Measurements from ENCODE around the gene SELENOH. TPM values are rescaled to one million over a fixed set of nuclear protein-coding genes. Genes with fewer than 3 reads are reported as not detected.
A peak's percentile ranks its signal among the peaks of the same experiment; 100 is the strongest.

SELENOH gene
- polyA plus RNA-seq, 1 donor (not counting 4 experiments of a cell fraction or from before 2014, with no cell fraction given) = 88.2 TPM

- Histone ChIP-seq H3K4me3 (ENCODE audit: control insufficient read depth in 2 of 3, extremely low read depth in 1 of 3, insufficient read depth in 2 of 3, low read depth in 1 of 3, low read length in 3 of 3) (no peak overlapping the region), H3K27ac (ENCODE audit: control insufficient read depth, insufficient read depth, low read length) (peak overlapping the region; percentile 42), H3K9me3 (ENCODE audit: control insufficient read depth, low read depth, low read length) (no peaks in the 10 kb centered on the region), H3K36me3 (ENCODE audit: control insufficient read depth in 2 of 2, extremely low read depth in 1 of 2, insufficient read depth in 2 of 2, low read length in 2 of 2) (no peaks in the 10 kb centered on the region), H3K4me2 (ENCODE audit: control insufficient read depth, extremely low read depth, insufficient read depth, low read depth, low read length) (no peak overlapping the region), H3K27me3 (ENCODE audit: control insufficient read depth, extremely low read depth, insufficient read depth, low read length) (no peaks in the 10 kb centered on the region), H4K20me1 (ENCODE audit: control insufficient read depth, extremely low read depth, insufficient read depth, low read length) (peaks cover 33% of the 10 kb centered on the region), H3K9ac (ENCODE audit: control insufficient read depth, extremely low read depth, insufficient read depth, low read length) (no peak overlapping the region), H3K4me1 (ENCODE audit: control insufficient read depth, extremely low read depth, insufficient read depth, low read length) (peaks cover 79% of the 10 kb centered on the region), H2AFZ (ENCODE audit: control insufficient read depth, low read length) (no peak overlapping the region), H3K9me1 (ENCODE audit: control insufficient read depth, extremely low read depth, insufficient read depth, low read length) (peaks cover 13% of the 10 kb centered on the region), H3K79me2 (ENCODE audit: control insufficient read depth, insufficient read depth, low read length) (peaks cover 93% of the 10 kb centered on the region)
- TF ChIP-seq, protein P1, sequence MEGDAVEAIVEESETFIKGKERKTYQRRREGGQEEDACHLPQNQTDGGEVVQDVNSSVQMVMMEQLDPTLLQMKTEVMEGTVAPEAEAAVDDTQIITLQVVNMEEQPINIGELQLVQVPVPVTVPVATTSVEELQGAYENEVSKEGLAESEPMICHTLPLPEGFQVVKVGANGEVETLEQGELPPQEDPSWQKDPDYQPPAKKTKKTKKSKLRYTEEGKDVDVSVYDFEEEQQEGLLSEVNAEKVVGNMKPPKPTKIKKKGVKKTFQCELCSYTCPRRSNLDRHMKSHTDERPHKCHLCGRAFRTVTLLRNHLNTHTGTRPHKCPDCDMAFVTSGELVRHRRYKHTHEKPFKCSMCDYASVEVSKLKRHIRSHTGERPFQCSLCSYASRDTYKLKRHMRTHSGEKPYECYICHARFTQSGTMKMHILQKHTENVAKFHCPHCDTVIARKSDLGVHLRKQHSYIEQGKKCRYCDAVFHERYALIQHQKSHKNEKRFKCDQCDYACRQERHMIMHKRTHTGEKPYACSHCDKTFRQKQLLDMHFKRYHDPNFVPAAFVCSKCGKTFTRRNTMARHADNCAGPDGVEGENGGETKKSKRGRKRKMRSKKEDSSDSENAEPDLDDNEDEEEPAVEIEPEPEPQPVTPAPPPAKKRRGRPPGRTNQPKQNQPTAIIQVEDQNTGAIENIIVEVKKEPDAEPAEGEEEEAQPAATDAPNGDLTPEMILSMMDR (optimal IDR thresholded peaks at IDR 0.05 in 1 of 3, IDR thresholded peaks at IDR 0.05 in 1 of 3, conservative IDR thresholded peaks at IDR 0.05 in 1 of 3; ENCODE audit: extremely low read depth in 1 of 3, insufficient read depth in 2 of 3, low read length in 3 of 3) = no peak
- no peak for TF ChIP-seq EZH2 (IDR thresholded peaks at IDR 0.05; ENCODE audit: low read length)
- FAIRE-seq (no peak), DNase-seq (ENCODE audit: low read depth, low spot score) (no peak)
- dilution Hi-C loops (cut with MboI; ENCODE audit: extremely low pct_ligation_motif_present, low sequenced_read_pairs) = no loop called here
Observed at GRCh38 chr11:57775491-57775890, 34.2 kb downstream of the SELENOH start.

GRCh38 chr11:57776031-57776521 is 34.8 kb downstream of the SELENOH start:
- dilution Hi-C loops (cut with MboI; ENCODE audit: extremely low pct_ligation_motif_present, low sequenced_read_pairs) = no loop called here
- Histone ChIP-seq H3K27me3 (ENCODE audit: control insufficient read depth, extremely low read depth, insufficient read depth, low read length) (no peaks in the 10 kb centered on the region), H3K4me3 (ENCODE audit: control insufficient read depth in 2 of 3, extremely low read depth in 1 of 3, insufficient read depth in 2 of 3, low read depth in 1 of 3, low read length in 3 of 3) (no peak overlapping the region), H4K20me1 (ENCODE audit: control insufficient read depth, extremely low read depth, insufficient read depth, low read length) (peaks cover 33% of the 10 kb centered on the region), H3K9ac (ENCODE audit: control insufficient read depth, extremely low read depth, insufficient read depth, low read length) (no peak overlapping the region), H3K9me1 (ENCODE audit: control insufficient read depth, extremely low read depth, insufficient read depth, low read length) (peaks cover 15% of the 10 kb centered on the region), H3K36me3 (ENCODE audit: control insufficient read depth in 2 of 2, extremely low read depth in 1 of 2, insufficient read depth in 2 of 2, low read length in 2 of 2) (no peaks in the 10 kb centered on the region), H3K9me3 (ENCODE audit: control insufficient read depth, low read depth, low read length) (no peaks in the 10 kb centered on the region), H3K4me1 (ENCODE audit: control insufficient read depth, extremely low read depth, insufficient read depth, low read length) (peaks cover 81% of the 10 kb centered on the region), H3K79me2 (ENCODE audit: control insufficient read depth, insufficient read depth, low read length) (peaks cover 93% of the 10 kb centered on the region), H3K27ac (ENCODE audit: control insufficient read depth, insufficient read depth, low read length) (peak overlapping the region; percentile 42), H3K4me2 (ENCODE audit: control insufficient read depth, extremely low read depth, insufficient read depth, low read depth, low read length) (peak overlapping the region; percentile 3), H2AFZ (ENCODE audit: control insufficient read depth, low read length) (no peak overlapping the region)
- FAIRE-seq (no peak), DNase-seq (ENCODE audit: low read depth, low spot score) (no peak)
- TF ChIP-seq, protein P1 (optimal IDR thresholded peaks at IDR 0.05 in 1 of 3, IDR thresholded peaks at IDR 0.05 in 1 of 3, conservative IDR thresholded peaks at IDR 0.05 in 1 of 3; ENCODE audit: extremely low read depth in 1 of 3, insufficient read depth in 2 of 3, low read length in 3 of 3) = no peak
- no peak for TF ChIP-seq EZH2 (IDR thresholded peaks at IDR 0.05; ENCODE audit: low read length)

Data from keratinocyte (primary cell).